GM12878 (cell line): ENCODE measurements around the gene ANO4.

ENCODE experiments used
- BRCA1 ChIP-seq: IDR thresholded peaks from 2 replicates; pipeline ENCODE4 v1.6.1; 2011; ENCODE audit warnings: low read depth, low read length, improper control_type of control experiment
- FOXM1 ChIP-seq: IDR thresholded peaks from 2 replicates; pipeline ENCODE4 v1.6.1; 2012; ENCODE audit warnings: low read depth, mild to moderate bottlenecking, inconsistent platforms, low read length, moderate library complexity
- HDAC2 ChIP-seq: fragments of 200-600 bp; sonication (generic); IDR thresholded peaks from 2 replicates; pipeline ENCODE4 v1.6.1; 2017
- RCOR1 ChIP-seq: conservative IDR thresholded peaks from 2 replicates; pipeline ENCODE4 v1.6.1; 2012; ENCODE audit warnings: low read depth, low read length, improper control_type of control experiment
- TAF1 ChIP-seq: IDR thresholded peaks from 2 replicates; pipeline ENCODE4 v1.6.1; 2011; ENCODE audit warnings: mild to moderate bottlenecking, low read depth, low read length, borderline replicate concordance
- TARDBP ChIP-seq: IDR thresholded peaks from 2 replicates; pipeline ENCODE4 v1.6.1; 2016; ENCODE audit warnings: borderline replicate concordance
- TBL1XR1 ChIP-seq: IDR thresholded peaks from 2 replicates; pipeline ENCODE4 v1.6.1; 2012; ENCODE audit warnings: low read depth, low read length, improper control_type of control experiment
- ZNF274 ChIP-seq: IDR thresholded peaks from one replicate; pipeline ENCODE4 v1.8.0; 2011; ENCODE audit not compliant: insufficient read length, insufficient read depth
- ZSCAN29 ChIP-seq: fragments of 450-650 bp; IDR thresholded peaks from 2 replicates; pipeline ENCODE4 v1.6.1; 2017; ENCODE audit warnings: mild to moderate bottlenecking, moderate library complexity
- TF ChIP-seq, protein P1 (sequence below): fragments of 450-650 bp; IDR thresholded peaks from 2 replicates; pipeline ENCODE4 v1.6.1; 2017; ENCODE audit warnings: antibody characterized with exemption, mild to moderate bottlenecking, moderate library complexity
- TF ChIP-seq, protein P2 (sequence below), 3 experiments: IDR thresholded peaks in 2 of 3; conservative IDR thresholded peaks in 1 of 3; 2 replicates each; pipeline ENCODE4 v1.5.1; 2011; ENCODE audit warnings: low read depth in 3 of 3, low read length in 3 of 3, mild to moderate bottlenecking in 3 of 3, control low read depth in 2 of 3, moderate library complexity in 2 of 3, inconsistent platforms in 1 of 3, mixed read lengths in 1 of 3; ENCODE audit not compliant: control insufficient read depth in 2 of 3, insufficient read depth in 1 of 3; ENCODE audit errors: extremely low read depth in 1 of 3
- TF ChIP-seq, protein P3 (sequence below): fragments of 450-650 bp; IDR thresholded peaks from 2 replicates; pipeline ENCODE4 v1.6.1; 2016; ENCODE audit warnings: mild to moderate bottlenecking
- TF ChIP-seq, protein P4 (sequence below): IDR thresholded peaks from 2 replicates; pipeline ENCODE4 v1.6.1; 2012; ENCODE audit warnings: mild to moderate bottlenecking, low read depth, low read length
- TF ChIP-seq, protein P5 (sequence below): fragments of 450-650 bp; conservative IDR thresholded peaks from 2 replicates; pipeline ENCODE4 v1.6.1; 2017; ENCODE audit warnings: mild to moderate bottlenecking, moderate library complexity

DNA sequence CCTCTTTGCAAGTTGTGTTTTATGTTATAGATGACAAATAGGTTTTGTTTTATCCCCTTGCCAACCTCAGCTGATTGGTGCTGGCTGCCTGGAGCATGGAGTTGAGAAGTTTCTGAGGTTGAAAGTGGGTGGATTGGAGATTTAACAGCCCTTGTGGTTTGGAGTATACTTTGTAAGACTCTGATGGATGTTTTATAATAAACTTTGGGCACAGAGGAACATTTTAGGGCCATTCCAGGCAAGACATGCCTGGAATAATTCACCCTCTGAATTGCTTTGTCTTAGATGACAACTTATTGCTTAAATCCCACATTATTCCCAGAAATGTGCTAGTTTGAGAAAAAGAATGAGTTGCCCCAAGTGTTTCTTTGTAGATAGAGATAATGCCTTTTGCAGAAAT, 256.6 kb downstream of the ANO4 start:
- TF ChIP-seq, protein P1, sequence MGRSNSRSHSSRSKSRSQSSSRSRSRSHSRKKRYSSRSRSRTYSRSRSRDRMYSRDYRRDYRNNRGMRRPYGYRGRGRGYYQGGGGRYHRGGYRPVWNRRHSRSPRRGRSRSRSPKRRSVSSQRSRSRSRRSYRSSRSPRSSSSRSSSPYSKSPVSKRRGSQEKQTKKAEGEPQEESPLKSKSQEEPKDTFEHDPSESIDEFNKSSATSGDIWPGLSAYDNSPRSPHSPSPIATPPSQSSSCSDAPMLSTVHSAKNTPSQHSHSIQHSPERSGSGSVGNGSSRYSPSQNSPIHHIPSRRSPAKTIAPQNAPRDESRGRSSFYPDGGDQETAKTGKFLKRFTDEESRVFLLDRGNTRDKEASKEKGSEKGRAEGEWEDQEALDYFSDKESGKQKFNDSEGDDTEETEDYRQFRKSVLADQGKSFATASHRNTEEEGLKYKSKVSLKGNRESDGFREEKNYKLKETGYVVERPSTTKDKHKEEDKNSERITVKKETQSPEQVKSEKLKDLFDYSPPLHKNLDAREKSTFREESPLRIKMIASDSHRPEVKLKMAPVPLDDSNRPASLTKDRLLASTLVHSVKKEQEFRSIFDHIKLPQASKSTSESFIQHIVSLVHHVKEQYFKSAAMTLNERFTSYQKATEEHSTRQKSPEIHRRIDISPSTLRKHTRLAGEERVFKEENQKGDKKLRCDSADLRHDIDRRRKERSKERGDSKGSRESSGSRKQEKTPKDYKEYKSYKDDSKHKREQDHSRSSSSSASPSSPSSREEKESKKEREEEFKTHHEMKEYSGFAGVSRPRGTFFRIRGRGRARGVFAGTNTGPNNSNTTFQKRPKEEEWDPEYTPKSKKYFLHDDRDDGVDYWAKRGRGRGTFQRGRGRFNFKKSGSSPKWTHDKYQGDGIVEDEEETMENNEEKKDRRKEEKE: no peak
- TF ChIP-seq, protein P2, sequence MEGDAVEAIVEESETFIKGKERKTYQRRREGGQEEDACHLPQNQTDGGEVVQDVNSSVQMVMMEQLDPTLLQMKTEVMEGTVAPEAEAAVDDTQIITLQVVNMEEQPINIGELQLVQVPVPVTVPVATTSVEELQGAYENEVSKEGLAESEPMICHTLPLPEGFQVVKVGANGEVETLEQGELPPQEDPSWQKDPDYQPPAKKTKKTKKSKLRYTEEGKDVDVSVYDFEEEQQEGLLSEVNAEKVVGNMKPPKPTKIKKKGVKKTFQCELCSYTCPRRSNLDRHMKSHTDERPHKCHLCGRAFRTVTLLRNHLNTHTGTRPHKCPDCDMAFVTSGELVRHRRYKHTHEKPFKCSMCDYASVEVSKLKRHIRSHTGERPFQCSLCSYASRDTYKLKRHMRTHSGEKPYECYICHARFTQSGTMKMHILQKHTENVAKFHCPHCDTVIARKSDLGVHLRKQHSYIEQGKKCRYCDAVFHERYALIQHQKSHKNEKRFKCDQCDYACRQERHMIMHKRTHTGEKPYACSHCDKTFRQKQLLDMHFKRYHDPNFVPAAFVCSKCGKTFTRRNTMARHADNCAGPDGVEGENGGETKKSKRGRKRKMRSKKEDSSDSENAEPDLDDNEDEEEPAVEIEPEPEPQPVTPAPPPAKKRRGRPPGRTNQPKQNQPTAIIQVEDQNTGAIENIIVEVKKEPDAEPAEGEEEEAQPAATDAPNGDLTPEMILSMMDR (IDR thresholded peaks at IDR 0.05 in 2 of 3, conservative IDR thresholded peaks at IDR 0.05 in 1 of 3; ENCODE audit: control insufficient read depth in 2 of 3, extremely low read depth in 1 of 3, insufficient read depth in 1 of 3, low read depth in 3 of 3, low read length in 3 of 3): no peak
- TF ChIP-seq ZNF274: no peak
- TF ChIP-seq, protein P3, sequence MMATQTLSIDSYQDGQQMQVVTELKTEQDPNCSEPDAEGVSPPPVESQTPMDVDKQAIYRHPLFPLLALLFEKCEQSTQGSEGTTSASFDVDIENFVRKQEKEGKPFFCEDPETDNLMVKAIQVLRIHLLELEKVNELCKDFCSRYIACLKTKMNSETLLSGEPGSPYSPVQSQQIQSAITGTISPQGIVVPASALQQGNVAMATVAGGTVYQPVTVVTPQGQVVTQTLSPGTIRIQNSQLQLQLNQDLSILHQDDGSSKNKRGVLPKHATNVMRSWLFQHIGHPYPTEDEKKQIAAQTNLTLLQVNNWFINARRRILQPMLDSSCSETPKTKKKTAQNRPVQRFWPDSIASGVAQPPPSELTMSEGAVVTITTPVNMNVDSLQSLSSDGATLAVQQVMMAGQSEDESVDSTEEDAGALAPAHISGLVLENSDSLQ: no peak
- TF ChIP-seq RCOR1: no peak
- no peak for TF ChIP-seq TARDBP
- no peak for TF ChIP-seq HDAC2
- TF ChIP-seq FOXM1: no peak
- TF ChIP-seq ZSCAN29: no peak
- no peak for TF ChIP-seq TAF1
- TF ChIP-seq BRCA1: no peak
- TF ChIP-seq, protein P4, sequence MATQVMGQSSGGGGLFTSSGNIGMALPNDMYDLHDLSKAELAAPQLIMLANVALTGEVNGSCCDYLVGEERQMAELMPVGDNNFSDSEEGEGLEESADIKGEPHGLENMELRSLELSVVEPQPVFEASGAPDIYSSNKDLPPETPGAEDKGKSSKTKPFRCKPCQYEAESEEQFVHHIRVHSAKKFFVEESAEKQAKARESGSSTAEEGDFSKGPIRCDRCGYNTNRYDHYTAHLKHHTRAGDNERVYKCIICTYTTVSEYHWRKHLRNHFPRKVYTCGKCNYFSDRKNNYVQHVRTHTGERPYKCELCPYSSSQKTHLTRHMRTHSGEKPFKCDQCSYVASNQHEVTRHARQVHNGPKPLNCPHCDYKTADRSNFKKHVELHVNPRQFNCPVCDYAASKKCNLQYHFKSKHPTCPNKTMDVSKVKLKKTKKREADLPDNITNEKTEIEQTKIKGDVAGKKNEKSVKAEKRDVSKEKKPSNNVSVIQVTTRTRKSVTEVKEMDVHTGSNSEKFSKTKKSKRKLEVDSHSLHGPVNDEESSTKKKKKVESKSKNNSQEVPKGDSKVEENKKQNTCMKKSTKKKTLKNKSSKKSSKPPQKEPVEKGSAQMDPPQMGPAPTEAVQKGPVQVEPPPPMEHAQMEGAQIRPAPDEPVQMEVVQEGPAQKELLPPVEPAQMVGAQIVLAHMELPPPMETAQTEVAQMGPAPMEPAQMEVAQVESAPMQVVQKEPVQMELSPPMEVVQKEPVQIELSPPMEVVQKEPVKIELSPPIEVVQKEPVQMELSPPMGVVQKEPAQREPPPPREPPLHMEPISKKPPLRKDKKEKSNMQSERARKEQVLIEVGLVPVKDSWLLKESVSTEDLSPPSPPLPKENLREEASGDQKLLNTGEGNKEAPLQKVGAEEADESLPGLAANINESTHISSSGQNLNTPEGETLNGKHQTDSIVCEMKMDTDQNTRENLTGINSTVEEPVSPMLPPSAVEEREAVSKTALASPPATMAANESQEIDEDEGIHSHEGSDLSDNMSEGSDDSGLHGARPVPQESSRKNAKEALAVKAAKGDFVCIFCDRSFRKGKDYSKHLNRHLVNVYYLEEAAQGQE: no peak
- TF ChIP-seq, protein P5, sequence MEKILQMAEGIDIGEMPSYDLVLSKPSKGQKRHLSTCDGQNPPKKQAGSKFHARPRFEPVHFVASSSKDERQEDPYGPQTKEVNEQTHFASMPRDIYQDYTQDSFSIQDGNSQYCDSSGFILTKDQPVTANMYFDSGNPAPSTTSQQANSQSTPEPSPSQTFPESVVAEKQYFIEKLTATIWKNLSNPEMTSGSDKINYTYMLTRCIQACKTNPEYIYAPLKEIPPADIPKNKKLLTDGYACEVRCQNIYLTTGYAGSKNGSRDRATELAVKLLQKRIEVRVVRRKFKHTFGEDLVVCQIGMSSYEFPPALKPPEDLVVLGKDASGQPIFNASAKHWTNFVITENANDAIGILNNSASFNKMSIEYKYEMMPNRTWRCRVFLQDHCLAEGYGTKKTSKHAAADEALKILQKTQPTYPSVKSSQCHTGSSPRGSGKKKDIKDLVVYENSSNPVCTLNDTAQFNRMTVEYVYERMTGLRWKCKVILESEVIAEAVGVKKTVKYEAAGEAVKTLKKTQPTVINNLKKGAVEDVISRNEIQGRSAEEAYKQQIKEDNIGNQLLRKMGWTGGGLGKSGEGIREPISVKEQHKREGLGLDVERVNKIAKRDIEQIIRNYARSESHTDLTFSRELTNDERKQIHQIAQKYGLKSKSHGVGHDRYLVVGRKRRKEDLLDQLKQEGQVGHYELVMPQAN: no peak
- TF ChIP-seq TBL1XR1: no peak
